GM23248 (cell line): ENCODE results near the gene SHE.

Experiments
- EZH2 ChIP-seq: fragments of 200-600 bp; sonication (generic); IDR thresholded peaks from 2 replicates; pipeline ENCODE4 v1.6.1; 2018; ENCODE audit warnings: antibody characterized with exemption, mild to moderate bottlenecking; ENCODE audit not compliant: insufficient read depth, poor library complexity, severe bottlenecking
- EZH2phosphoT487 ChIP-seq: fragments of 200-600 bp; sonication (generic); IDR thresholded peaks from 2 replicates; pipeline ENCODE4 v1.6.1; 2018; ENCODE audit warnings: antibody characterized with exemption, moderate library complexity, mild to moderate bottlenecking, low read depth; ENCODE audit not compliant: insufficient read depth

DNA sequence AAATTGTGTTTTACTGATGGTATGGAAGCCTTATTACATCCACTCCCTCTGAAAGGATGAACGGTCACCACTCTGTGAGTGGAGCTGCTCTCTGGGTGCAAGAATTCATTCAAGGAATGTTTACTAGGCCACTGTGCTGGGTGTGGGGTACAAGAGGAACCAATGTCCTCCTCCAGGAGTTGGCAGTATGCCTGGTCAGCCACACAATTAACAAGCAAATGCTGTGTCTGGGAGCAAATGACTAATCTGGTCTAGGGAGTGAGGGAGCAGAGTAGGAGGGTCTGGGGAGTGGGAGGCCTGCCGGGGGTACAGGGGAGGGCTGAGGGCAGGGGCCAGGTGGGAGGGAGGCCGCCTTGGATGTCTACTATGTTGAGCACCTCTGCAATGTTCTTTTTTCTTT, 27.4 kb downstream of the SHE start:
- no peak for TF ChIP-seq EZH2phosphoT487
- no peak for TF ChIP-seq EZH2
